ENCODE results near the gene TUBAL3.
"Not testable (repeated sequence)": the region's sequence is repeated elsewhere in the genome, so short reads cannot be mapped to it uniquely, and the experiment has no call there.

TUBAL3 gene

DNA sequence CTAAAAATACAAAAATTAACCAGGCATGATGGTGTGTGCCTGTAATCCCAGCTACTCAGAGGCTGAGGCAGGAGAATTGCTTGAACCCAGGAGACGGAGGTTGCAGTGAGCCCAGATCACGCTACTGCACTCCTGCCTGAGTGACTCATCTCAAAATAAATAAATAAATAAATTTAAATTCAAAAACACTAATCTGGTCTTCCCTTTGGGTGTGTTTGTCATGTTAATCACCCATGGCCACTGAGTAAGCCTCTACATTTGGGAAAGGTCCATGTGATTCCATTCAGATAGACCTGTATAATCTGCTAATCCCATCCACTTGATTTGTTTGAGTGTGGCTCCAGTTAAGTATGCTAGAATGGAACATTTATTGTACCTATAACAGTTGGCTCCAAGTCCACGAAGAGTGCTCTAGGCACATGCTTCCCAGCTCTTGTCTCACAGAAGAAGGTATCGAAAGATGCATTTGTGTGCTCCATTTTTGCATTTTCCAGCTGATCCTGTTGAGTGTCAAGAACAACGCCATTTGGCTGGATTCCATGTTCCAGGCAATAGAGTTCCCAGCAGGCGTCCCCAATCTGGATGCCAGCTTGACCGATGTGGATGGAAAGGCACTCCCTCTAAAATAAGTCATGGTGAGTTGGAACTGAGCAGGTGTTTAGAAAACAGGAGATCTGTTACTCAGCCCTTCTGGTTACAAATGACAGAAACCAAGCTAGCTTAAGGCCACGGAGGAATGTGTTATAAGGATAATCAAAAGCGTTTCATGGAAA lies 4.0 kb downstream of the TUBAL3 start:
- Histone ChIP-seq H3K4me1 (ENCODE audit: control insufficient read depth, insufficient read depth, low read length, poor library complexity, severe bottlenecking) (no peaks in the 10 kb centered on the region), H3K4me3 (ENCODE audit: extremely low read depth, insufficient read depth, low read length, poor library complexity, severe bottlenecking) (no peak overlapping the region), H3K27ac (ENCODE audit: low read depth, low read length, severe bottlenecking) (no peak overlapping the region), H3K36me3 (ENCODE audit: control insufficient read depth, insufficient read depth, low read length) (no peaks in the 10 kb centered on the region), H3K9me3 (ENCODE audit: control insufficient read depth, low read length) (no peaks in the 10 kb centered on the region)
- 93 to 97% methylated on average over 5 to 6 of the region's 9 CpGs for WGBS, 2 experiments (ENCODE audit: insufficient coverage in 2 of 2)

- no peaks in the 10 kb centered on the region for H3K36me3 ChIP-seq (ENCODE audit: control insufficient read depth, insufficient read depth, low read length)
- no peak overlapping the region for H3K4me3 ChIP-seq (ENCODE audit: extremely low read depth, insufficient read depth, low read length, poor library complexity, severe bottlenecking)
- WGBS, 2 experiments (ENCODE audit: insufficient coverage in 2 of 2) = 71 to 75% methylated on average over 2 to 6 of the region's 6 CpGs
- no peaks in the 10 kb centered on the region for H3K9me3 ChIP-seq (ENCODE audit: control insufficient read depth, low read length)
- H3K4me1 ChIP-seq (ENCODE audit: control insufficient read depth, insufficient read depth, low read length, poor library complexity, severe bottlenecking) = no peaks in the 10 kb centered on the region
- H3K27ac ChIP-seq (ENCODE audit: low read depth, low read length, severe bottlenecking) = no peak overlapping the region
These were observed 5.3 kb downstream of the TUBAL3 start for GRCh38 chr10:5399332-5399731.

DNA sequence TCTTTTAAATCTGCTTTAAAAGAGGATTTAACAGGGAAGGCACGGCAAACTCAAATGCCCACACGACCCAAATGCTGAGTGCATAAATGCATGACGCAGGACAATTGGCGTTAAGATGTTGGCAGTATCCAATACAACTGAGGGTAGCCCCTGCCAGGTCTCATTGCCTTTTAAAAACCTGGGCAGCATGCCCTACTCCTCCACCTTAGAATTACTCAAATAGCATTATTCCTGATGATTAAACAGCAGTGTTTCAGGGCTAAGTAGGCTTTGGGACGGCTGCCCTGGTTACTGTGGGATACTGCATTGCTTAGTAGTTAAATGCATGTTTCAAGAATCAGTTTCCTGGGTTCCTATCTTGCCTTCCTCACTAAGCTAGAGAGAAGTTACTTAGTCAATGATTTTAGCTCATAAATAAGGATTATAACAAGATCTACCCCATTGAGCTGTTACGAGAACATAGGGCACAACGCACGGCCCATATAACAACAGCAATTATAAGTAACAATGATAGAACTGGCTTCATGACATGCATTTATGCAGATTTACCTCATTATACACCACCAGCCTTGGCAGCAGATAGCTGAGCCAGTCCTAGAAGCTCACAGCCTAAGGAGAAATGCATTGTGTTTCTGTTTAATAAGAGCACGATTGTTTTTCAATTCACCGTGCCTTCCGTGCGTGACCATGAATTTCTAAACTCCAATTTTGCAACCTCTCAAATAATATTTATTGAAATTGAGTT lies 7.9 kb downstream of the TUBAL3 start:
- no peak overlapping the region for H3K27ac ChIP-seq (ENCODE audit: low read depth, low read length, severe bottlenecking)
- WGBS, 2 experiments (ENCODE audit: insufficient coverage in 2 of 2) = 95 to 97% methylated on average over 5 to 7 of the region's 12 CpGs
- no peaks in the 10 kb centered on the region for H3K4me1 ChIP-seq (ENCODE audit: control insufficient read depth, insufficient read depth, low read length, poor library complexity, severe bottlenecking)
- H3K36me3 ChIP-seq (ENCODE audit: control insufficient read depth, insufficient read depth, low read length) = no peaks in the 10 kb centered on the region
- H3K4me3 ChIP-seq (ENCODE audit: extremely low read depth, insufficient read depth, low read length, poor library complexity, severe bottlenecking) = no peak overlapping the region
- peaks cover 5% of the 10 kb centered on the region for H3K9me3 ChIP-seq (ENCODE audit: control insufficient read depth, low read length)

DNA sequence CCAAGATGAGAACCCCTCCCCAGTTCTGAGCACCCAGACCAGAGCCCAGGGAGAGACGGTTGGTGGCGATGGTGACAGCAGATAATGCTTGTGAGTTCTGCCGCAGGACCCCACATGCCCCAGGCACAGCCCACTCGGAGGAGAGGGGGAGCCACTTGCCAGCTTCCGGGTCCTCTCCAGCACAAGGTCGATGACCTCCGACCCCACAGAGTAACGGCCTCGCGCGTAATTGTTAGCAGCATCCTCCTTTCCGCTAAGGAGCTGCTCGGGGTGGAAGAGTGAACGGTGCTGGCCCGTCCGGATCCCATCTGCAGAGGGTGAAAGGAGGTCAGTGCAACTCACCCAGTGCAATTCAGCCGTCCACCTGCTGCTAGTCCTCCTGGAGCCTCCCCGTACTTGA lies 9.5 kb downstream of the TUBAL3 start:
- H3K9me3 ChIP-seq (ENCODE audit: control insufficient read depth, low read length) = peaks cover 16% of the 10 kb centered on the region
- H3K36me3 ChIP-seq (ENCODE audit: control insufficient read depth, insufficient read depth, low read length) = no peaks in the 10 kb centered on the region
- WGBS, 2 experiments (ENCODE audit: insufficient coverage in 2 of 2) = 92 to 96% methylated on average over 16 to 17 of the region's 18 CpGs
- H3K27ac ChIP-seq (ENCODE audit: low read depth, low read length, severe bottlenecking) = no peak overlapping the region
- no peaks in the 10 kb centered on the region for H3K4me1 ChIP-seq (ENCODE audit: control insufficient read depth, insufficient read depth, low read length, poor library complexity, severe bottlenecking)
- H3K4me3 ChIP-seq (ENCODE audit: extremely low read depth, insufficient read depth, low read length, poor library complexity, severe bottlenecking) = no peak overlapping the region

DNA sequence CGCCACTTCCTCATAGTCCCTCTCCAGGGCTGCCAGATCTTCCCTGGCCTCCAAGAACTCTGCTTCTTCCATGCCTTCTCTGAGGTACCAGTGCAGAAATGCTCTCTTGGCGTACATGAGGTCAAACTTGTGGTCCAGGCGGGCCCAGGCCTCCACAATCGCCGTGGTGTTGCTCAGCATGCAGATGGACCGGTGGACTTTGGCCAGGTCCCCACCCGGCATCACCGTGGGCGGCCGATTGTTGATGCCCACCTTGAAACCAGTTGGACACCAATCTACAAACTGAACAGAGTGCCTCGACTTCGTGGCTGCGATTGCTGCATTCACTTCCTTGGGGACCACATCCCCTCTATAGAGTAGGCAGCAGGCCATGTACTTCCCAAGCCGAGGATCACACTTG lies 11.1 kb downstream of the TUBAL3 start:
- no peaks in the 10 kb centered on the region for H3K36me3 ChIP-seq (ENCODE audit: control insufficient read depth, insufficient read depth, low read length)
- no peak overlapping the region for H3K4me3 ChIP-seq (ENCODE audit: extremely low read depth, insufficient read depth, low read length, poor library complexity, severe bottlenecking)
- no peak overlapping the region for H3K27ac ChIP-seq (ENCODE audit: low read depth, low read length, severe bottlenecking)
- H3K9me3 ChIP-seq (ENCODE audit: control insufficient read depth, low read length) = peaks cover 25% of the 10 kb centered on the region
- no peaks in the 10 kb centered on the region for H3K4me1 ChIP-seq (ENCODE audit: control insufficient read depth, insufficient read depth, low read length, poor library complexity, severe bottlenecking)
- WGBS, 2 experiments (ENCODE audit: insufficient coverage in 2 of 2) = 95 to 96% methylated on average over 14 of the region's 14 CpGs

DNA sequence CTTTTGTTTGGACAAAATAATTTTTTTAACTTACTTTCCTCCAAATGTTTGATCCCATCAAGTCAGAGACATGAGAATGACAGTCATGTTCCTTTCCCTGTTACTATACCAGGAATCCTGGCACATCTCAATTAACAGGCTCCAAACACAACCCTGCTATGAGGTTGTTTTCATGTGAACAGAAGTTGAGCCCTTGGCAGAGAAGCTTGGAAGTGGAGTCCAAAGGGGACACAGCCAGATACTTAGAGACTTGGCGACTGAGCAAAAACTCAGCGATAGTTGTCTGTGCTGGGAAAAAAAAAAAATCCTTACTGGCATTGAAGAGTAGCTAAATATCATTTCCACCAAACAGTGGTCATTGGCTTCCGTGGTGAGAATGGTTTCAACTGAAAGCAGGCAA lies 12.8 kb downstream of the TUBAL3 start:
- no peak overlapping the region for H3K4me3 ChIP-seq (ENCODE audit: extremely low read depth, insufficient read depth, low read length, poor library complexity, severe bottlenecking)
- H3K27ac ChIP-seq (ENCODE audit: low read depth, low read length, severe bottlenecking) = no peak overlapping the region
- WGBS, 2 experiments (ENCODE audit: insufficient coverage in 2 of 2) = 100% methylated on average over 1 of the region's 3 CpGs; no CpG with 5 or more reads in 1 of the 2 experiments
- no peaks in the 10 kb centered on the region for H3K36me3 ChIP-seq (ENCODE audit: control insufficient read depth, insufficient read depth, low read length)
- no peaks in the 10 kb centered on the region for H3K4me1 ChIP-seq (ENCODE audit: control insufficient read depth, insufficient read depth, low read length, poor library complexity, severe bottlenecking)
- H3K9me3 ChIP-seq (ENCODE audit: control insufficient read depth, low read length) = peaks cover 25% of the 10 kb centered on the region

- no peak overlapping the region for H3K4me3 ChIP-seq (ENCODE audit: extremely low read depth, insufficient read depth, low read length, poor library complexity, severe bottlenecking)
- no CpG with 5 or more reads among the region's 1 CpG for WGBS, 2 experiments (ENCODE audit: insufficient coverage in 2 of 2)
- peaks cover 25% of the 10 kb centered on the region for H3K9me3 ChIP-seq (ENCODE audit: control insufficient read depth, low read length)
- no peaks in the 10 kb centered on the region for H3K4me1 ChIP-seq (ENCODE audit: control insufficient read depth, insufficient read depth, low read length, poor library complexity, severe bottlenecking)
- no peak overlapping the region for H3K27ac ChIP-seq (ENCODE audit: low read depth, low read length, severe bottlenecking)
- H3K36me3 ChIP-seq (ENCODE audit: control insufficient read depth, insufficient read depth, low read length) = no peaks in the 10 kb centered on the region
These were observed 13.9 kb downstream of the TUBAL3 start for GRCh38 chr10:5390607-5391205.

DNA sequence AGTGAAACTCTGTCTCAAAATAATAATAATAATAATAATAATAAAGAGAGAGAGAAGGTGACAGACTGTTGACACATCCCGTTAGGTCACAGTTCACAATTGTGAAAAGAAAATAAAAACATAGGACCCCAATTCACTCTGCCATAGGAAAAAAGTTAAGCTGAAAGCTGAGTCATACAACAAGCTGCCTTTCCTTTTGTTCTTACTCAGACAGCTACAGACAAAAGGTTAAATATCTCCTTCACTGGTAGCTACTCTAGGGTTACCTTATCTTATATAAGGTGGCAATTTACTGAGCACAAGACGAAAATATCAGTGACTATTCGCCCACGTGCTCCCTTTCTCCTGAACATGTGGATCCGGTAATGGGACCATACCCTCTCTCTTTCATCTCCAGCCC lies 17.5 kb downstream of the TUBAL3 start:
- Histone ChIP-seq H3K4me1 (ENCODE audit: control insufficient read depth, insufficient read depth, low read length, poor library complexity, severe bottlenecking) (no peaks in the 10 kb centered on the region), H3K4me3 (ENCODE audit: extremely low read depth, insufficient read depth, low read length, poor library complexity, severe bottlenecking) (no peak overlapping the region), H3K27ac (ENCODE audit: low read depth, low read length, severe bottlenecking) (no peak overlapping the region), H3K36me3 (ENCODE audit: control insufficient read depth, insufficient read depth, low read length) (no peaks in the 10 kb centered on the region), H3K9me3 (ENCODE audit: control insufficient read depth, low read length) (peaks cover 25% of the 10 kb centered on the region)
- WGBS, 2 experiments (ENCODE audit: insufficient coverage in 2 of 2) = 50 to 96% methylated on average over 1 to 4 of the region's 5 CpGs

GRCh38 chr10:5385224-5385623 lies 19.4 kb downstream of the TUBAL3 start:
- WGBS, 2 experiments (ENCODE audit: insufficient coverage in 2 of 2) = 67 to 88% methylated on average over 1 to 2 of the region's 2 CpGs
- Histone ChIP-seq H3K9me3 (ENCODE audit: control insufficient read depth, low read length) (peaks cover 10% of the 10 kb centered on the region), H3K4me3 (ENCODE audit: extremely low read depth, insufficient read depth, low read length, poor library complexity, severe bottlenecking) (no peak overlapping the region), H3K4me1 (ENCODE audit: control insufficient read depth, insufficient read depth, low read length, poor library complexity, severe bottlenecking) (no peaks in the 10 kb centered on the region), H3K27ac (ENCODE audit: low read depth, low read length, severe bottlenecking) (no peak overlapping the region), H3K36me3 (ENCODE audit: control insufficient read depth, insufficient read depth, low read length) (no peaks in the 10 kb centered on the region)

DNA sequence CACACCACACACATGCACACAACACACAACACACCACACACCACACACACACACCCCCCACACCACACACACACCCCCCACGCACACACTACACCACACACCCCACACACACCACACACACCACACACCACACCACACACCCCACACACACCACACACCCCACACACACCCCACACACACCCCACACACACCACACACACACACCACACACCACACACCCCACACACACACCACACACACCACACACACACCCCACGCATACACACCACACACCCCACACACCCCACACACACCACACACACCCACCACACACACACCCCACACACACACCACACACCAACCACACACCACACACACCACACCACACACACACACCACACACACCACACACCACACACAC lies 23.4 kb downstream of the TUBAL3 start:
- no peaks in the 10 kb centered on the region for H3K4me1 ChIP-seq (ENCODE audit: control insufficient read depth, insufficient read depth, low read length, poor library complexity, severe bottlenecking)
- no peak overlapping the region for H3K4me3 ChIP-seq (ENCODE audit: extremely low read depth, insufficient read depth, low read length, poor library complexity, severe bottlenecking)
- no peaks in the 10 kb centered on the region for H3K9me3 ChIP-seq (ENCODE audit: control insufficient read depth, low read length)
- WGBS, 2 experiments (ENCODE audit: insufficient coverage in 2 of 2) = no CpG with 5 or more reads among the region's 2 CpGs
- no peaks in the 10 kb centered on the region for H3K36me3 ChIP-seq (ENCODE audit: control insufficient read depth, insufficient read depth, low read length)
- no peak overlapping the region for H3K27ac ChIP-seq (ENCODE audit: low read depth, low read length, severe bottlenecking)

GRCh38 chr10:5380395-5380794 lies 24.2 kb downstream of the TUBAL3 start:
- H3K4me1 ChIP-seq (ENCODE audit: control insufficient read depth, insufficient read depth, low read length, poor library complexity, severe bottlenecking); H3K27ac ChIP-seq (ENCODE audit: low read depth, low read length, severe bottlenecking); H3K4me3 ChIP-seq (ENCODE audit: extremely low read depth, insufficient read depth, low read length, poor library complexity, severe bottlenecking); H3K36me3 ChIP-seq (ENCODE audit: control insufficient read depth, insufficient read depth, low read length); H3K9me3 ChIP-seq (ENCODE audit: control insufficient read depth, low read length): not testable (repeated sequence)
- WGBS, 2 experiments (ENCODE audit: insufficient coverage in 2 of 2) = 93 to 95% methylated on average over 9 to 12 of the region's 12 CpGs

Data from mesodermal cell (in vitro differentiated cells).